ENCODE data around the gene LAMA1. TPM values are rescaled to one million over a fixed set of nuclear protein-coding genes. Genes with fewer than 3 reads are reported as not detected.
"Not testable (repeated sequence)": the region's sequence is repeated elsewhere in the genome, so short reads cannot be mapped to it uniquely, and the experiment has no call there.

The LAMA1 gene
- total RNA-seq, 1 experiment from 2014 or later = 11.3 TPM

GRCh38 chr18:6941996-6942395 is 175.6 kb downstream of the LAMA1 start:
- intact Hi-C loops (cut with micrococcal nuclease) = no loop called here
- no peaks in the 10 kb centered on the region for H3K27me3 Mint-ChIP-seq (ENCODE audit: insufficient read depth, unreplicated experiment)
- no peaks in the 10 kb centered on the region for H3K9me3 Mint-ChIP-seq (ENCODE audit: unreplicated experiment)
- TF ChIP-seq, protein P1, sequence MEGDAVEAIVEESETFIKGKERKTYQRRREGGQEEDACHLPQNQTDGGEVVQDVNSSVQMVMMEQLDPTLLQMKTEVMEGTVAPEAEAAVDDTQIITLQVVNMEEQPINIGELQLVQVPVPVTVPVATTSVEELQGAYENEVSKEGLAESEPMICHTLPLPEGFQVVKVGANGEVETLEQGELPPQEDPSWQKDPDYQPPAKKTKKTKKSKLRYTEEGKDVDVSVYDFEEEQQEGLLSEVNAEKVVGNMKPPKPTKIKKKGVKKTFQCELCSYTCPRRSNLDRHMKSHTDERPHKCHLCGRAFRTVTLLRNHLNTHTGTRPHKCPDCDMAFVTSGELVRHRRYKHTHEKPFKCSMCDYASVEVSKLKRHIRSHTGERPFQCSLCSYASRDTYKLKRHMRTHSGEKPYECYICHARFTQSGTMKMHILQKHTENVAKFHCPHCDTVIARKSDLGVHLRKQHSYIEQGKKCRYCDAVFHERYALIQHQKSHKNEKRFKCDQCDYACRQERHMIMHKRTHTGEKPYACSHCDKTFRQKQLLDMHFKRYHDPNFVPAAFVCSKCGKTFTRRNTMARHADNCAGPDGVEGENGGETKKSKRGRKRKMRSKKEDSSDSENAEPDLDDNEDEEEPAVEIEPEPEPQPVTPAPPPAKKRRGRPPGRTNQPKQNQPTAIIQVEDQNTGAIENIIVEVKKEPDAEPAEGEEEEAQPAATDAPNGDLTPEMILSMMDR (IDR thresholded peaks at IDR 0.05; ENCODE audit: unreplicated experiment) = no peak
- H3K27ac Mint-ChIP-seq (ENCODE audit: low read depth, unreplicated experiment) = no peak overlapping the region
- no peak for DNase-seq (ENCODE audit: unreplicated experiment)
- H3K4me1 Mint-ChIP-seq (ENCODE audit: insufficient read depth, unreplicated experiment) = no peaks in the 10 kb centered on the region
- POLR2A ChIA-PET = interaction anchor here (1.2 kb wide), 1 partner anchor 53 kb away, joined by 3 read pairs; no protein-coding TSS in a partner anchor
- H3K36me3 Mint-ChIP-seq (ENCODE audit: insufficient read depth, unreplicated experiment) = peaks cover 6% of the 10 kb centered on the region
- H3K4me3 Mint-ChIP-seq (ENCODE audit: unreplicated experiment) = no peak overlapping the region
- BruUV-seq (replicated peaks) = no TSS peak
- CTCF ChIA-PET = interaction anchor here (1.2 to 4.3 kb wide), 3 partner anchors 22 to 58 kb away, joined by 3 to 34 read pairs (median 15); no protein-coding TSS in a partner anchor

- intact Hi-C loops (cut with micrococcal nuclease) = no loop called here
- Mint-ChIP-seq H3K4me3 (ENCODE audit: unreplicated experiment) (no peak overlapping the region), H3K9me3 (ENCODE audit: unreplicated experiment) (no peaks in the 10 kb centered on the region), H3K36me3 (ENCODE audit: insufficient read depth, unreplicated experiment) (peaks cover 6% of the 10 kb centered on the region), H3K4me1 (ENCODE audit: insufficient read depth, unreplicated experiment) (no peaks in the 10 kb centered on the region), H3K27me3 (ENCODE audit: insufficient read depth, unreplicated experiment) (no peaks in the 10 kb centered on the region), H3K27ac (ENCODE audit: low read depth, unreplicated experiment) (no peak overlapping the region)
- no peak for DNase-seq (ENCODE audit: unreplicated experiment)
- BruUV-seq (replicated peaks) = no TSS peak
- CTCF ChIA-PET = interaction anchor here (0.6 to 4.3 kb wide), 14 partner anchors 14 to 237 kb away, joined by 3 to 34 read pairs (median 3); no protein-coding TSS in a partner anchor
- POLR2A ChIA-PET = interaction anchor here (1.2 kb wide), 1 partner anchor 55 kb away, joined by 3 read pairs; no protein-coding TSS in a partner anchor
- TF ChIP-seq, protein P1 (IDR thresholded peaks at IDR 0.05; ENCODE audit: unreplicated experiment) = no peak
Measured at GRCh38 chr18:6940451-6940850, 177.1 kb downstream of the LAMA1 start.

GRCh38 chr18:6939972-6940371 is 177.6 kb downstream of the LAMA1 start:
- no peak for DNase-seq (ENCODE audit: unreplicated experiment)
- no TSS peak for BruUV-seq (replicated peaks)
- no peak overlapping the region for H3K4me3 Mint-ChIP-seq (ENCODE audit: unreplicated experiment)
- H3K4me1 Mint-ChIP-seq (ENCODE audit: insufficient read depth, unreplicated experiment) = no peaks in the 10 kb centered on the region
- peaks cover 6% of the 10 kb centered on the region for H3K36me3 Mint-ChIP-seq (ENCODE audit: insufficient read depth, unreplicated experiment)
- H3K27ac Mint-ChIP-seq (ENCODE audit: low read depth, unreplicated experiment) = no peak overlapping the region
- H3K9me3 Mint-ChIP-seq (ENCODE audit: unreplicated experiment) = no peaks in the 10 kb centered on the region
- intact Hi-C loops (cut with micrococcal nuclease) = loop anchor here (2.0 kb wide), 1 partner anchor 61 kb away; no protein-coding TSS in a partner anchor
- TF ChIP-seq, protein P1 (IDR thresholded peaks at IDR 0.05; ENCODE audit: unreplicated experiment) = no peak
- POLR2A ChIA-PET = interaction anchor here (0.6 kb wide), 1 partner anchor 54 kb away, joined by 3 read pairs; no protein-coding TSS in a partner anchor
- H3K27me3 Mint-ChIP-seq (ENCODE audit: insufficient read depth, unreplicated experiment) = no peaks in the 10 kb centered on the region
- CTCF ChIA-PET = interaction anchor here (0.6 to 4.3 kb wide), 14 partner anchors 13 to 237 kb away, joined by 3 to 34 read pairs (median 4); no protein-coding TSS in a partner anchor

DNA sequence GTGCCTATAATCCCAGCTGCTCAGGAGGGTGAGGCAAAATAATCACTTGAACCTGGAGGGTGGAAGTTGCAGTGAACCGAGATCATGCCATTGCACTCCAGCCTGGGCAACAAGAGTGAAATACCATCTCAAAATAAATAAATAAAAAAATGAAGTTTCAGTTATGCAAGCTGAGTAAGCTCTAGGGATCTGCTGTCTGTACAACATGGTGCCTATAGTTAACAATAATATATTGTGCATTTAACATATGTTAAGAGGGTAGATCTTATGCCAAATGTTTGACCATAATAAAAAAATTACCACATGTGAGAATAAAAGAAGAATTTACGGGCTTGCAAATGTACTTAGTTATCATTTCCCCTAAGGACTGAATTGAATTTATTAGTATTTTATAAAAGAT is 179.2 kb downstream of the LAMA1 start:
- BruUV-seq (replicated peaks); H3K4me3 Mint-ChIP-seq (ENCODE audit: unreplicated experiment); H3K9me3 Mint-ChIP-seq (ENCODE audit: unreplicated experiment); H3K27ac Mint-ChIP-seq (ENCODE audit: low read depth, unreplicated experiment); POLR2A ChIA-PET; H3K4me1 Mint-ChIP-seq (ENCODE audit: insufficient read depth, unreplicated experiment); DNase-seq (ENCODE audit: unreplicated experiment); H3K27me3 Mint-ChIP-seq (ENCODE audit: insufficient read depth, unreplicated experiment); H3K36me3 Mint-ChIP-seq (ENCODE audit: insufficient read depth, unreplicated experiment): not testable (repeated sequence)
- intact Hi-C loops (cut with micrococcal nuclease) = loop anchor here (2.0 kb wide), 1 partner anchor 62 kb away; no protein-coding TSS in a partner anchor
- CTCF ChIA-PET = interaction anchor here (0.6 to 7.8 kb wide), 4 partner anchors 18 to 1251 kb away, joined by 3 to 47 read pairs (median 4); no protein-coding TSS in a partner anchor
